ENCODE measurements around the gene TFDP2.
A peak's percentile ranks its signal among the peaks of the same experiment; 100 is the strongest.
"Not testable (repeated sequence)": the region's sequence is repeated elsewhere in the genome, so short reads cannot be mapped to it uniquely, and the experiment has no call there.

TFDP2 gene

GRCh38 chr3:142013326-142013980 lies 135.9 kb downstream of the TFDP2 start:
- no peak for DNase-seq

GRCh38 chr3:142009029-142009428 lies 140.3 kb downstream of the TFDP2 start:
- no peak for DNase-seq

GRCh38 chr3:142007710-142008399 lies 141.5 kb downstream of the TFDP2 start:
- no peak for DNase-seq

GRCh38 chr3:142004957-142005356 lies 144.4 kb downstream of the TFDP2 start:
- not testable (repeated sequence) for DNase-seq

GRCh38 chr3:142004025-142004424 lies 145.3 kb downstream of the TFDP2 start:
- DNase-seq, result no peak

GRCh38 chr3:142003291-142003690 lies 146.1 kb downstream of the TFDP2 start:
- no peak for DNase-seq

- DNase-seq, result no peak
Observed at GRCh38 chr3:142000325-142000870, 148.9 kb downstream of the TFDP2 start.

- peak in 1 of 2 experiments; percentile 27 for DNase-seq
Observed at GRCh38 chr3:141998669-141999290, 150.6 kb downstream of the TFDP2 start.

- no peak for DNase-seq
Observed at GRCh38 chr3:141996437-141996836, 152.9 kb downstream of the TFDP2 start.

- no peak for DNase-seq
Observed at GRCh38 chr3:141994856-141995255, 154.5 kb downstream of the TFDP2 start.

- DNase-seq, result no peak
Observed at GRCh38 chr3:141992512-141992911, 156.8 kb downstream of the TFDP2 start.

- no peak for DNase-seq
Observed at GRCh38 chr3:141986548-141987107, 162.7 kb downstream of the TFDP2 start.

GRCh38 chr3:141981084-141981483 lies 168.3 kb downstream of the TFDP2 start:
- no peak for DNase-seq

- no peak for DNase-seq
Observed at GRCh38 chr3:141979050-141979671, 170.2 kb downstream of the TFDP2 start.

GRCh38 chr3:141974777-141975176 lies 174.6 kb downstream of the TFDP2 start:
- not testable (repeated sequence) for DNase-seq

GRCh38 chr3:141972399-141972798 lies 176.9 kb downstream of the TFDP2 start:
- no peak for DNase-seq

GRCh38 chr3:141971571-141971970 lies 177.8 kb downstream of the TFDP2 start:
- DNase-seq, result no peak

GRCh38 chr3:141969711-141970110 lies 179.6 kb downstream of the TFDP2 start:
- DNase-seq, result no peak

- no peak for DNase-seq
Observed at GRCh38 chr3:141965471-141965870, 183.9 kb downstream of the TFDP2 start.

GRCh38 chr3:141963301-141963700 lies 186.0 kb downstream of the TFDP2 start:
- no peak for DNase-seq

- no peak for DNase-seq
Observed at GRCh38 chr3:141960731-141961130, 188.6 kb downstream of the TFDP2 start.

- no peak for DNase-seq
Observed at GRCh38 chr3:141959589-141960554, 189.5 kb downstream of the TFDP2 start.
